ENCODE results near the gene ADCY10.
A peak's percentile ranks its signal among the peaks of the same experiment; 100 is the strongest.

DNA sequence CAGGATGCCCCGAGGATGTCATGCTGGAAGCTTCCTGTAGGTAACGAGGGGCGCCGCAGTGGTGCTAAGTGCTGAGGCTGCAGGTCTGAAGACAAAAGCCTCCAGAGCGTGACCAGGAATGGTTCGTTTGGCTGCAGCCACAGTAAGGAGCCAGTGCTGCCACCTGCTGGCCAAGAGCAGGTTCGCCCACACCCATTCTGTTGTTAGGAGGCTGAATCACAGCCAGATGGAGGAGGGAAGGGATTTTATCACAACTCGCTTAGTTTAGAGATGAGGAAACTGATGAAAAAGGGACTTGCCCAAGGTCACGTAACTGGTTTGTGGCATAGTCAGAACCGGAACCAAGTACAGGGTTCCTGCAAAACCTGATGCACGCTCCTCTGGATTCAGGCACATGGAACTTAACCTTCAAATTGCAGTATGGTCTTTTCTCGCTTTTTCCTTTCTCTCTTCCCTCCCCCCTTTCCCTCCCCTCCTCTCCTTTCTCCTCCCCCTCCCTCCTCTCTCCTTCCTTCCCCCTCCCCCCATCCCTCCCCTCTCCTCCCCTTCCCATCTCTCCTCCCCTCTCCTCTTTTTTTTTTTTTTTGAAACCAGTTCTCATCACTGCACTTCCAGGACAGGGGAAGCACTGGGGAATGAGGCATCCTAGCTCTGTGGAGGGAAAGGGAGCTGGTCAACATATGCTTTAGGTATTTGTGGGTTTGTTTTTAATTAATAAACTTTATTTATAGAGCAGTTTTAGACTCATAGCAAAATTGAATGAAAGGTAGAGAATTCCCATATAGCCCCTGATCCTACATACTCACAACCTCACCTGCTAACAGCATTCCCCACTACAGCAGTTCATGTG lies 110.4 kb downstream of the ADCY10 start:
- TF ChIP-seq, protein P1, sequence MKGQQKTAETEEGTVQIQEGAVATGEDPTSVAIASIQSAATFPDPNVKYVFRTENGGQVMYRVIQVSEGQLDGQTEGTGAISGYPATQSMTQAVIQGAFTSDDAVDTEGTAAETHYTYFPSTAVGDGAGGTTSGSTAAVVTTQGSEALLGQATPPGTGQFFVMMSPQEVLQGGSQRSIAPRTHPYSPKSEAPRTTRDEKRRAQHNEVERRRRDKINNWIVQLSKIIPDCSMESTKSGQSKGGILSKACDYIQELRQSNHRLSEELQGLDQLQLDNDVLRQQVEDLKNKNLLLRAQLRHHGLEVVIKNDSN (CRISPR knock-in tag; IDR thresholded peaks at IDR 0.05) = peak; percentile 62
- TF ChIP-seq ATF3 (IDR thresholded peaks at IDR 0.05) = no peak; the same call in 1 of the 2 replicates
- peak; percentile 63; the same call in 1 of the 2 replicates for TF ChIP-seq ATF3 (CRISPR knock-in tag; conservative IDR thresholded peaks at IDR 0.05)
- TF ChIP-seq CTCF (IDR thresholded peaks at IDR 0.05 in 2 of 3, conservative IDR thresholded peaks at IDR 0.05 in 1 of 3; ENCODE audit: insufficient read depth in 2 of 3, low read depth in 1 of 3, low read length in 3 of 3) = peak; percentile 98 to 100 (median 98)
- TF ChIP-seq ZNF639 (CRISPR knock-in tag; conservative IDR thresholded peaks at IDR 0.05 in 1 of 2, IDR thresholded peaks at IDR 0.05 in 1 of 2) = no peak
- no peak for TF ChIP-seq ZNF780A (CRISPR knock-in tag; IDR thresholded peaks at IDR 0.05)
- TF ChIP-seq NR2F6 (CRISPR knock-in tag; IDR thresholded peaks at IDR 0.05) = no peak
- TF ChIP-seq FOXA1 (IDR thresholded peaks at IDR 0.05; ENCODE audit: borderline replicate concordance) = no peak
- TF ChIP-seq MXI1 (IDR thresholded peaks at IDR 0.05; ENCODE audit: low read depth, low read length) = no peak
